GM13976 (cell line): ENCODE data around the gene ARHGEF26.

Experiments
- DNase-seq: peaks from one replicate; pipeline ENCODE4 v3.0.0; 2012; ENCODE audit warnings: low spot score
- CTCF ChIP-seq: IDR thresholded peaks from 2 replicates; pipeline ENCODE4 v1.5.1; 2012; ENCODE audit warnings: borderline replicate concordance, mild to moderate bottlenecking; ENCODE audit not compliant: insufficient read depth; ENCODE audit errors: extremely low read depth, missing control alignments, control extremely low read depth
- in situ Hi-C: fragments of 300-500 bp; cut with MboI; formaldehyde crosslinking; loops from one replicate; pipeline ENCODE4 v1.12.0; 2022; ENCODE audit warnings: low sequenced_read_pairs, mixed read lengths, inconsistent platforms; ENCODE audit not compliant: unreplicated experiment

The ARHGEF26 gene

DNA sequence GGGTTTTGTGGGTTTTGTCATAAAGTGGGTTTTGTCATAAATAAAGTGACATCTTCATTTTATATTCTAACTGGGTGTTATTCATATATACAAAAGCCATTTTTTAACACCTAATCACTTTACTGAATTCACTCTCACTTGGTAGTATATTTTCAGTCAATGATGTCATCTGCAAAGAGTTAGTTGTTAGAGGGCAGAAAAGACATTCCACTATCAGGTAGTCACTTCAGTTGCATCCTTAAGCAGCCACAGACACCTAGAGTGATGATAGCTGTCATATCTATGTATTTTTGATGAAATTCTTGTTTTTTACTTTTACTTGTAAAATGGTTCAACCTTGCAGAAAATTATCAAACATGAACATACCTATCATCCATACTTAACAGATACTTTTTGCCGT lies 114.1 kb downstream of the ARHGEF26 start:
- in situ Hi-C loops = no loop called here
- TF ChIP-seq CTCF = no peak
- DNase-seq = no peak

DNA sequence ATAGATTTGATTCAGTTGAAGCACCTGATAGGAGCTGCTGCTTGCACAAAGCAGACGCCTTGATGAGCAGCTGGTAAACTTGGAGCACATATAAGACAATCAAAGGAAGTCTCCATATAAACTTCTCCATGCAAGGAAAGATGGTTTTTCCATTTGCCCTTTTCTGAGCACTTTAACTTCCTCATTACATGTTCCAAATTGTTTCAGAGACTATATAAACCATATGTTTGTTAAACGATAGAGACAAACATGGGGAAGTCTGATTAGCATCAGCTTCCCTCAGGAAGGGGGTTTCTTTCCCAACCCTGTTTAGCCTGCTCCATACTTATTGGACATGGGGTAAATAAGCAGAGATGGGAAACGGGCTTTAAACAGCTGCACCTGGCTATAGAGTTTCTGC lies 115.1 kb downstream of the ARHGEF26 start:
- in situ Hi-C loops = no loop called here
- no peak for DNase-seq
- TF ChIP-seq CTCF = no peak

DNA sequence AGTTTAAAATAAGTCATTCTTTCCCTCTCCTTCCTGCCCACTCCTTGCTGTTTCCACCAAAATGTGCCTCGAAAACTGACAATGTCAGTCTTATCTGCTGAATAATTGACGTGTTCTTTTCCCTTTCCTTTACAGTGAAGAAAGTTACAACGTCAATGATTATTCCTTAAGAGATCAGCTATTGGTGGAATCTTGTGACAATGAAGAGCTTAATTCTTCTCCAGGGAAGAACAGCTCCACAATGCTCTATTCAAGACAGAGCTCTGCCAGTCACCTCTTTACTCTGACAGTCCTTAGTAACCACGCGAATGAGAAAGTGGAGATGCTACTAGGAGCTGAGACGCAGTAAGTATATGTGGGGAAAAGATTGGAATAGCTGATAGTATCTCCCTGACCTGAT lies 119.0 kb downstream of the ARHGEF26 start:
- TF ChIP-seq CTCF = no peak
- no peak for DNase-seq
- in situ Hi-C loops = no loop called here

GRCh38 chr3:154241496-154241895 lies 120.3 kb downstream of the ARHGEF26 start:
- no peak for DNase-seq
- in situ Hi-C loops = no loop called here
- no peak for TF ChIP-seq CTCF

DNA sequence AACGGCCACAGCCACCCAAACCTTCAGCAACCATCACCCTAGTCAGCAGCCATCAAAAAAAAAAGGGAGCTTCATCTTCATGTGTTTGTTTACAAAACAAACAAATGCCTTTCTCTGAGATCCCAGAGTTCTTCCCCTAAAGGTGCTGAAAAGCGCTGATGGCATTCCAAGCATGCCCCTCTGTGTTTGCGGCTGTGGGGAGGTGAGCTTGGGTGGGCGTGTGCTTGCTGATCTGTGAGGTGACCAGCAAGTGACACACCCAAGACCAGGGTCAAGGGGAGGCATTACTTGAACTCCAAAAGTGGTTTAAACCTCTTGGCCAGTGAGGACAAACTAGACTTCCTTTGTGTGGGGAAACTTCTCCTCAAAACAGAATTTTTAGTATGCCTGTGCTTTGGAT lies 121.6 kb downstream of the ARHGEF26 start:
- TF ChIP-seq CTCF = no peak
- in situ Hi-C loops = no loop called here
- no peak for DNase-seq

- in situ Hi-C loops = no loop called here
- DNase-seq = no peak
Observed at GRCh38 chr3:154243353-154243752, 122.2 kb downstream of the ARHGEF26 start.

More at GRCh38 chr3:154243353-154243752, 122.2 kb downstream of the ARHGEF26 start:
- TF ChIP-seq CTCF = no peak
